KOPT-K1 (cell line): ENCODE data around the gene CEP112.
"Not testable (repeated sequence)": the region's sequence is repeated elsewhere in the genome, so short reads cannot be mapped to it uniquely, and the experiment has no call there.

ENCODE experiments used
- H3K27ac ChIP-seq: fragments of 200-600 bp; sonication (generic); 2 replicates; pipeline ENCODE4 v1.5.1; 2016; ENCODE audit warnings: antibody characterized with exemption, mild to moderate bottlenecking, low read depth, low read length; ENCODE audit not compliant: poor library complexity, severe bottlenecking
- H3K36me3 ChIP-seq: fragments of 200-600 bp; sonication (generic); 2 replicates; pipeline ENCODE4 v1.5.1; 2017; ENCODE audit warnings: antibody characterized with exemption, mild to moderate bottlenecking, low read length, moderate library complexity; ENCODE audit not compliant: insufficient read depth
- H3K9me3 ChIP-seq: fragments of 200-600 bp; sonication (generic); 2 replicates; pipeline ENCODE4 v1.5.1; 2017; ENCODE audit warnings: antibody characterized with exemption, low read length, mild to moderate bottlenecking; ENCODE audit not compliant: insufficient read depth, poor library complexity, severe bottlenecking

The CEP112 gene

GRCh38 chr17:66088173-66088572 is 103.8 kb downstream of the CEP112 start:
- Histone ChIP-seq H3K27ac (no peak overlapping the region), H3K36me3 (no peaks in the 10 kb centered on the region), H3K9me3 (peaks cover 20% of the 10 kb centered on the region)

- H3K9me3 ChIP-seq = peaks cover 24% of the 10 kb centered on the region
- no peak overlapping the region for H3K27ac ChIP-seq
- no peaks in the 10 kb centered on the region for H3K36me3 ChIP-seq
Measured at GRCh38 chr17:66087073-66087472, 104.9 kb downstream of the CEP112 start.

GRCh38 chr17:66085221-66085620 is 106.7 kb downstream of the CEP112 start:
- Histone ChIP-seq H3K36me3 (no peaks in the 10 kb centered on the region), H3K27ac (no peak overlapping the region), H3K9me3 (peaks cover 24% of the 10 kb centered on the region)

- H3K36me3 ChIP-seq, H3K27ac ChIP-seq: not testable (repeated sequence)
- peaks cover 12% of the 10 kb centered on the region for H3K9me3 ChIP-seq
Measured at GRCh38 chr17:66080670-66081069, 111.3 kb downstream of the CEP112 start.

- Histone ChIP-seq H3K27ac (peak overlapping the region; percentile 77), H3K36me3 (no peaks in the 10 kb centered on the region), H3K9me3 (peaks cover 14% of the 10 kb centered on the region)
Measured at GRCh38 chr17:66076546-66077190, 115.3 kb downstream of the CEP112 start.

- Histone ChIP-seq H3K9me3 (peaks cover 14% of the 10 kb centered on the region), H3K36me3 (no peaks in the 10 kb centered on the region), H3K27ac (no peak overlapping the region)
Measured at GRCh38 chr17:66073384-66073783, 118.5 kb downstream of the CEP112 start.

- Histone ChIP-seq H3K9me3 (peaks cover 14% of the 10 kb centered on the region), H3K27ac (no peak overlapping the region), H3K36me3 (peaks cover 9% of the 10 kb centered on the region; the same call in 1 of the 2 replicates)
Measured at GRCh38 chr17:66063686-66064085, 128.2 kb downstream of the CEP112 start.

- Histone ChIP-seq H3K36me3 (peaks cover 2% of the 10 kb centered on the region; the same call in 1 of the 2 replicates), H3K9me3 (peaks cover 9% of the 10 kb centered on the region), H3K27ac (no peak overlapping the region)
Measured at GRCh38 chr17:66056148-66056547, 135.8 kb downstream of the CEP112 start.

GRCh38 chr17:66054242-66054641 is 137.7 kb downstream of the CEP112 start:
- Histone ChIP-seq H3K27ac (no peak overlapping the region), H3K9me3 (no peaks in the 10 kb centered on the region), H3K36me3 (no peaks in the 10 kb centered on the region)

GRCh38 chr17:66044083-66044482 is 147.8 kb downstream of the CEP112 start:
- no peaks in the 10 kb centered on the region for H3K36me3 ChIP-seq
- no peak overlapping the region for H3K27ac ChIP-seq

GRCh38 chr17:66043419-66043818 is 148.5 kb downstream of the CEP112 start:
- Histone ChIP-seq H3K27ac (no peak overlapping the region), H3K36me3 (no peaks in the 10 kb centered on the region), H3K9me3 (no peaks in the 10 kb centered on the region)

More at GRCh38 chr17:66044083-66044482, 147.8 kb downstream of the CEP112 start:
- no peaks in the 10 kb centered on the region for H3K9me3 ChIP-seq

GRCh38 chr17:66040402-66040801 is 151.5 kb downstream of the CEP112 start:
- H3K36me3 ChIP-seq = no peaks in the 10 kb centered on the region
- H3K9me3 ChIP-seq = peaks cover 3% of the 10 kb centered on the region
- no peak overlapping the region for H3K27ac ChIP-seq

- Histone ChIP-seq H3K27ac (no peak overlapping the region), H3K36me3 (no peaks in the 10 kb centered on the region), H3K9me3 (peaks cover 3% of the 10 kb centered on the region)
Measured at GRCh38 chr17:66038125-66038524, 153.8 kb downstream of the CEP112 start.

- Histone ChIP-seq H3K9me3 (peaks cover 3% of the 10 kb centered on the region), H3K36me3 (no peaks in the 10 kb centered on the region), H3K27ac (no peak overlapping the region)
Measured at GRCh38 chr17:66037221-66037620, 154.7 kb downstream of the CEP112 start.

GRCh38 chr17:66032082-66032712 is 159.7 kb downstream of the CEP112 start:
- no peak overlapping the region for H3K27ac ChIP-seq
- no peaks in the 10 kb centered on the region for H3K36me3 ChIP-seq
- H3K9me3 ChIP-seq = peaks cover 3% of the 10 kb centered on the region

GRCh38 chr17:66025551-66025950 is 166.4 kb downstream of the CEP112 start:
- Histone ChIP-seq H3K27ac (no peak overlapping the region), H3K9me3 (peaks cover 38% of the 10 kb centered on the region), H3K36me3 (0 out of 2 replicates have a peak, but pooled peaks cover 5% of the 10 kb centered on the region)
